Uterus (tissue), 4 donors: ENCODE data around the gene RASA3. TPM values are rescaled to one million over a fixed set of nuclear protein-coding genes. Genes with fewer than 3 reads are reported as not detected.

ENCODE experiments used
- DNase-seq, 2 donors: peaks; one replicate each; pipeline ENCODE4 v3.0.0-alpha.2; 2019 to 2020
- H3K27ac ChIP-seq, 2 donors: fragments of 200-600 bp; sonication (generic); 1 replicate in 1 of 2; 2 replicates in 1 of 2; pipeline ENCODE4 v1.5.1; 2016 to 2018
- H3K27me3 ChIP-seq, 2 donors: fragments of 200-600 bp; sonication (generic); one replicate each; pipeline ENCODE4 v1.5.1; 2018 to 2019; ENCODE audit warnings: control low read depth in 1 of 2
- H3K36me3 ChIP-seq, 2 donors: fragments of 200-600 bp; sonication (generic); one replicate each; pipeline ENCODE4 v1.5.1; 2019; ENCODE audit warnings: control low read depth in 1 of 2
- H3K4me1 ChIP-seq, 2 donors: fragments of 200-600 bp; sonication (generic); one replicate each; pipeline ENCODE4 v1.5.1; 2018 to 2019; ENCODE audit warnings: control low read depth in 1 of 2
- H3K4me3 ChIP-seq, 2 donors: fragments of 200-600 bp; sonication (generic); 1 replicate in 1 of 2; 2 replicates in 1 of 2; pipeline ENCODE4 v1.5.1; 2018 to 2019; ENCODE audit warnings: mild to moderate bottlenecking in 1 of 2
- H3K9me3 ChIP-seq, 2 donors: fragments of 200-600 bp; sonication (generic); one replicate each; pipeline ENCODE4 v1.5.1; 2019; ENCODE audit warnings: control low read depth in 1 of 2
- POLR2A ChIP-seq, 2 donors: fragments of 450-650 bp; IDR thresholded peaks; one replicate each; pipeline ENCODE4 v1.6.1; 2016; ENCODE audit warnings: antibody characterized with exemption in 2 of 2, mild to moderate bottlenecking in 1 of 2, moderate library complexity in 1 of 2
- intact Hi-C: fragments of 100-400 bp; cut with DNase I; formaldehyde crosslinking; loops from one replicate; pipeline ENCODE4 v1.15.1; 2023; ENCODE audit warnings: low total_unique reads
- total RNA-seq, 4 donors: library from RNA; depleted of rRNA in 3 of 4; stranded (reverse); fragments of >200 nt in 3 of 4; gene quantifications; one replicate each; pipeline versions ENCODE4 v1.1.0 to v1.2.4, GENCODE V29; 2014 to 2023
- TF ChIP-seq, protein P1 (sequence below), 4 experiments: fragments of 200-600 bp in 2 of 4; fragments of 450-650 bp in 2 of 4; sonication (generic) in 2 of 4; IDR thresholded peaks; one replicate each; pipeline ENCODE4 v1.5.1; 2016 to 2019; ENCODE audit warnings: antibody characterized with exemption in 4 of 4, mild to moderate bottlenecking in 2 of 4, moderate library complexity in 1 of 4
- donor health status: DM: yes; HTN: yes; CAD: no.

Gene RASA3
- total RNA-seq, 4 donors from 2014 or later, result 8.5 to 31.6 (median 17.2) TPM

- H3K36me3 ChIP-seq, result no peaks in the 10 kb centered on the region
- no peaks in the 10 kb centered on the region for H3K9me3 ChIP-seq
- DNase-seq, result peak in 1 of 2 donors; percentile 15
- H3K27ac ChIP-seq, result no peak overlapping the region
- H3K27me3 ChIP-seq, result no peaks in the 10 kb centered on the region
- TF ChIP-seq POLR2A (IDR thresholded peaks at IDR 0.05), result no peak
- TF ChIP-seq, protein P1, sequence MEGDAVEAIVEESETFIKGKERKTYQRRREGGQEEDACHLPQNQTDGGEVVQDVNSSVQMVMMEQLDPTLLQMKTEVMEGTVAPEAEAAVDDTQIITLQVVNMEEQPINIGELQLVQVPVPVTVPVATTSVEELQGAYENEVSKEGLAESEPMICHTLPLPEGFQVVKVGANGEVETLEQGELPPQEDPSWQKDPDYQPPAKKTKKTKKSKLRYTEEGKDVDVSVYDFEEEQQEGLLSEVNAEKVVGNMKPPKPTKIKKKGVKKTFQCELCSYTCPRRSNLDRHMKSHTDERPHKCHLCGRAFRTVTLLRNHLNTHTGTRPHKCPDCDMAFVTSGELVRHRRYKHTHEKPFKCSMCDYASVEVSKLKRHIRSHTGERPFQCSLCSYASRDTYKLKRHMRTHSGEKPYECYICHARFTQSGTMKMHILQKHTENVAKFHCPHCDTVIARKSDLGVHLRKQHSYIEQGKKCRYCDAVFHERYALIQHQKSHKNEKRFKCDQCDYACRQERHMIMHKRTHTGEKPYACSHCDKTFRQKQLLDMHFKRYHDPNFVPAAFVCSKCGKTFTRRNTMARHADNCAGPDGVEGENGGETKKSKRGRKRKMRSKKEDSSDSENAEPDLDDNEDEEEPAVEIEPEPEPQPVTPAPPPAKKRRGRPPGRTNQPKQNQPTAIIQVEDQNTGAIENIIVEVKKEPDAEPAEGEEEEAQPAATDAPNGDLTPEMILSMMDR (IDR thresholded peaks at IDR 0.05), result no peak
- intact Hi-C loops, result no loop called here
- H3K4me3 ChIP-seq, result no peak overlapping the region
- peaks cover 0 to 10% of the 10 kb centered on the region in 2 donors for H3K4me1 ChIP-seq
These were observed 194.8 kb downstream of the RASA3 start for GRCh38 chr13:113937527-113938180.

GRCh38 chr13:113937073-113937472 is 195.3 kb downstream of the RASA3 start:
- Histone ChIP-seq H3K36me3 (no peaks in the 10 kb centered on the region), H3K27me3 (no peaks in the 10 kb centered on the region), H3K4me1 (peaks cover 0 to 10% of the 10 kb centered on the region in 2 donors), H3K4me3 (no peak overlapping the region), H3K9me3 (no peaks in the 10 kb centered on the region), H3K27ac (no peak overlapping the region)
- intact Hi-C loops, result no loop called here
- peak in 1 of 2 donors; percentile 1 for DNase-seq
- no peak for TF ChIP-seq POLR2A (IDR thresholded peaks at IDR 0.05)
- TF ChIP-seq, protein P1 (IDR thresholded peaks at IDR 0.05), result no peak

GRCh38 chr13:113936166-113936965 is 196.1 kb downstream of the RASA3 start:
- Histone ChIP-seq H3K4me3 (no peak overlapping the region), H3K27me3 (no peaks in the 10 kb centered on the region), H3K36me3 (no peaks in the 10 kb centered on the region), H3K4me1 (peaks cover 0 to 10% of the 10 kb centered on the region in 2 donors), H3K27ac (no peak overlapping the region), H3K9me3 (no peaks in the 10 kb centered on the region)
- peak in 1 of 2 donors; percentile 16 for DNase-seq
- intact Hi-C loops, result no loop called here
- TF ChIP-seq, protein P1 (IDR thresholded peaks at IDR 0.05), result no peak

- Histone ChIP-seq H3K27me3 (no peaks in the 10 kb centered on the region), H3K9me3 (no peaks in the 10 kb centered on the region), H3K4me3 (no peak overlapping the region), H3K27ac (peak overlapping the region in 1 of 2 donors; percentile 53), H3K4me1 (peaks cover 0 to 10% of the 10 kb centered on the region in 2 donors), H3K36me3 (no peaks in the 10 kb centered on the region)
- DNase-seq, result peak; percentile 14 to 23
- TF ChIP-seq, protein P1 (IDR thresholded peaks at IDR 0.05), result no peak
- no peak for TF ChIP-seq POLR2A (IDR thresholded peaks at IDR 0.05)
- intact Hi-C loops, result no loop called here
These were observed 197.2 kb downstream of the RASA3 start for GRCh38 chr13:113935001-113935844.
